Memory B cell (primary cell): Measurements from ENCODE around the gene MIOS.

Source experiments
- ATAC-seq: fragments of 150-1000 bp; cut with Tn5 transposase; 2 replicates; pipeline ENCODE4 v1.10.0; 2021; ENCODE audit warnings: low read depth, mild to moderate bottlenecking, moderate library complexity
- DNase-seq, 2 donors: peaks; one replicate each; pipeline ENCODE4 v3.0.0; 2022; ENCODE audit warnings: low spot score in 2 of 2
- H3K27ac Mint-ChIP-seq: one replicate; pipeline ENCODE4 v1.8.0; 2022; ENCODE audit warnings: mild to moderate bottlenecking, moderate library complexity, mixed read lengths
- H3K27me3 Mint-ChIP-seq: one replicate; pipeline ENCODE4 v1.8.0; 2022; ENCODE audit warnings: mixed read lengths
- H3K36me3 Mint-ChIP-seq: one replicate; pipeline ENCODE4 v1.8.0; 2022; ENCODE audit warnings: mild to moderate bottlenecking, mixed read lengths
- H3K4me1 Mint-ChIP-seq: one replicate; pipeline ENCODE4 v1.8.0; 2022; ENCODE audit warnings: mixed read lengths
- H3K4me3 Mint-ChIP-seq: one replicate; pipeline ENCODE4 v1.8.0; 2022; ENCODE audit warnings: mild to moderate bottlenecking, moderate library complexity, mixed read lengths
- H3K9me3 Mint-ChIP-seq: one replicate; pipeline ENCODE4 v1.8.0; 2022; ENCODE audit warnings: mixed read lengths

The MIOS gene

GRCh38 chr7:7583731-7584130 is 17.0 kb downstream of the MIOS start:
- ATAC-seq, result no peak
- peaks cover 10% of the 10 kb centered on the region for H3K36me3 Mint-ChIP-seq
- H3K4me3 Mint-ChIP-seq, result no peak overlapping the region
- peaks cover 3% of the 10 kb centered on the region for H3K4me1 Mint-ChIP-seq
- H3K27ac Mint-ChIP-seq, result no peak overlapping the region
- no peaks in the 10 kb centered on the region for H3K27me3 Mint-ChIP-seq
- no peaks in the 10 kb centered on the region for H3K9me3 Mint-ChIP-seq
- DNase-seq, result no peak

DNA sequence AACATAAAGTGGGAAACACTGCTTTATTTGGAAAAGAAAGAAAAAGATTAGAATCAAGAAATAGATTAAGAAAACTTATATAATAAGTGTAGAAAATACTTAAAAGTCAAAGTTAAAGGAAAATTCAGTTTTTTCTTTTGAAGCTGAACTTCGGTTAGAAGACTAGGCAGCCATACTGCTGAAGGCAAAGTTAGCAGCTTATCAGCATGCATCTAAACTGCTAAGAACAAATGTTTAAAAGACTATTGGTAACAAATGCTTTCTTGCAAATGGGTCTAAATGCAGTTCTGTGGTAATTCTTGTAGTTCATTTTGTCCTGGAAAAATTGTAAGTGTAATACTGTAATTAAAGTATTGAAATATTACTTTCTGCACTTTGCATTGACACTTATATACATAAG is 18.0 kb downstream of the MIOS start:
- no peak overlapping the region for H3K4me3 Mint-ChIP-seq
- H3K9me3 Mint-ChIP-seq, result no peaks in the 10 kb centered on the region
- peaks cover 11% of the 10 kb centered on the region for H3K36me3 Mint-ChIP-seq
- H3K4me1 Mint-ChIP-seq, result peaks cover 2% of the 10 kb centered on the region
- no peak for ATAC-seq
- H3K27me3 Mint-ChIP-seq, result no peaks in the 10 kb centered on the region
- no peak for DNase-seq
- no peak overlapping the region for H3K27ac Mint-ChIP-seq

- H3K9me3 Mint-ChIP-seq, result no peaks in the 10 kb centered on the region
- H3K27me3 Mint-ChIP-seq, result no peaks in the 10 kb centered on the region
- ATAC-seq (no peak), DNase-seq (no peak)
- no peak overlapping the region for H3K27ac Mint-ChIP-seq
- no peak overlapping the region for H3K4me3 Mint-ChIP-seq
- H3K36me3 Mint-ChIP-seq, result peaks cover 15% of the 10 kb centered on the region
- peaks cover 2% of the 10 kb centered on the region for H3K4me1 Mint-ChIP-seq
Measured at GRCh38 chr7:7585241-7585928, 18.7 kb downstream of the MIOS start.

GRCh38 chr7:7595451-7595850 is 28.8 kb downstream of the MIOS start:
- ATAC-seq, result peak; percentile 56
- Mint-ChIP-seq H3K27me3 (no peaks in the 10 kb centered on the region), H3K27ac (no peak overlapping the region), H3K4me3 (no peak overlapping the region), H3K36me3 (peaks cover 24% of the 10 kb centered on the region), H3K4me1 (peaks cover 2% of the 10 kb centered on the region), H3K9me3 (no peaks in the 10 kb centered on the region)
- DNase-seq, result peak in 1 of 2 donors; percentile 28

GRCh38 chr7:7596176-7596575 is 29.5 kb downstream of the MIOS start:
- H3K27me3 Mint-ChIP-seq, result no peaks in the 10 kb centered on the region
- no peaks in the 10 kb centered on the region for H3K9me3 Mint-ChIP-seq
- ATAC-seq, result no peak
- no peak for DNase-seq
- no peak overlapping the region for H3K4me3 Mint-ChIP-seq
- H3K4me1 Mint-ChIP-seq, result no peaks in the 10 kb centered on the region
- peaks cover 23% of the 10 kb centered on the region for H3K36me3 Mint-ChIP-seq
- H3K27ac Mint-ChIP-seq, result no peak overlapping the region

DNA sequence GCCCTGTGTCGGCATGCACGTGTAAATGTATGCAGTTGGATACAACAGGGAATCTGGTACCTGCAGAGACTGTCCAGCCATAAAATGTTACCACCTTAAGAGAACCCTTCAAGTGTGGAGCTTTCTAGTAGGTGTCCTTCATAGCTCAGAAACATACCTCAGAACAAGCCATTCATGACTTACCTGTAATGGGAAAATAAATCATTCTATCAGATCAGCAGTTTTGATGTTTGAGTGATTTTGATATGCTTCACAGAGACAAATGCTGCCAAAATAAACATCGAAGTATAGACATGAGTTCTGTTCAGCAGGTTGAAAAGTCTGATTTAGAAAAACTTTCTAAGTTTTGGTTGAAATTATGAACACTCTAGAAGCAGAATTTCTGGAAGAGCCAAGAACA is 40.3 kb downstream of the MIOS start:
- H3K27me3 Mint-ChIP-seq, result no peaks in the 10 kb centered on the region
- no peak overlapping the region for H3K4me3 Mint-ChIP-seq
- H3K4me1 Mint-ChIP-seq, result no peaks in the 10 kb centered on the region
- DNase-seq, result no peak
- H3K9me3 Mint-ChIP-seq, result no peaks in the 10 kb centered on the region
- no peak overlapping the region for H3K27ac Mint-ChIP-seq
- ATAC-seq, result no peak
- peaks cover 3% of the 10 kb centered on the region for H3K36me3 Mint-ChIP-seq

GRCh38 chr7:7609330-7609729 is 42.6 kb downstream of the MIOS start:
- peaks cover 3% of the 10 kb centered on the region for H3K36me3 Mint-ChIP-seq
- DNase-seq, result no peak
- H3K4me1 Mint-ChIP-seq, result no peaks in the 10 kb centered on the region
- H3K27me3 Mint-ChIP-seq, result no peaks in the 10 kb centered on the region
- H3K4me3 Mint-ChIP-seq, result no peak overlapping the region
- no peak overlapping the region for H3K27ac Mint-ChIP-seq
- no peak for ATAC-seq
- H3K9me3 Mint-ChIP-seq, result no peaks in the 10 kb centered on the region

DNA sequence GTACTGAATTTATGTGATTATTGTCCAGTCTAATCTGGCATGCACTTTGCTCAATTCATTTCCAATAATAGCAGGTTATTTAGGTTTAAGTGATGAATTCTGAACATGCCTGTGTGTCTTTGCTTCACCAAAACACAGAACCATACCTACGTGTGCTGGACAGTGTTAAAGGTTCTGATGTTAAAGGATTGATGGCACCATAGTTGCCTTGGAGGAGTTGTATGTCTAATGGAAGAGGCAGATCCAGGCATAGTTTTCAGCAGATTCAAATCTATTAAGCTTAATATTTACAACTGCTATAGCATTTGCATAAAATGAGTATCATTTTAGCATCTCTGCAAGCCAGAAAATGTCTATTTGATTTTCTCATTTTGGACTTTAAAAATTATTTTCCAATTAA is 45.8 kb downstream of the MIOS start:
- Mint-ChIP-seq H3K4me3 (no peak overlapping the region), H3K9me3 (no peaks in the 10 kb centered on the region), H3K4me1 (no peaks in the 10 kb centered on the region), H3K36me3 (peaks cover 3% of the 10 kb centered on the region), H3K27ac (no peak overlapping the region), H3K27me3 (no peaks in the 10 kb centered on the region)
- no peak for ATAC-seq
- DNase-seq, result no peak

DNA sequence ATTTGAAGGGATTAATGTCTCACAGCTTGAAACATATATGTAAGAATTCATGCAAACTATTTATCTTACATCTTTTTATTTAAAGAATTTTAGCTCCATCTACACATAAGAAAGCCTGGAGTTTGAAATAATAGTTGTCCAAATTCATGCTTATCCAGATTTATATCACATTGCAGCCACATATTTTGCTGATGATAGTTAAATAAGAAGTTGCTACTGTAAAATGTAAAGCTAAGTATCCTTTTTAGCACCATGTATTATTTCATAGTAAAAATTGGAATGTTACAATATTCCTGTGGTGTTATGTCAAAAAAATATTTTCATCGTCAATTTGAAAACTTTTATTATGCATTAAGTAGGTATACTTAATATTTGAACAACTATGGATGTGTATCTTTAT is 46.5 kb downstream of the MIOS start:
- Mint-ChIP-seq H3K9me3 (no peaks in the 10 kb centered on the region), H3K27me3 (no peaks in the 10 kb centered on the region), H3K4me1 (no peaks in the 10 kb centered on the region), H3K4me3 (no peak overlapping the region), H3K27ac (no peak overlapping the region), H3K36me3 (no peaks in the 10 kb centered on the region)
- DNase-seq (no peak), ATAC-seq (no peak)

DNA sequence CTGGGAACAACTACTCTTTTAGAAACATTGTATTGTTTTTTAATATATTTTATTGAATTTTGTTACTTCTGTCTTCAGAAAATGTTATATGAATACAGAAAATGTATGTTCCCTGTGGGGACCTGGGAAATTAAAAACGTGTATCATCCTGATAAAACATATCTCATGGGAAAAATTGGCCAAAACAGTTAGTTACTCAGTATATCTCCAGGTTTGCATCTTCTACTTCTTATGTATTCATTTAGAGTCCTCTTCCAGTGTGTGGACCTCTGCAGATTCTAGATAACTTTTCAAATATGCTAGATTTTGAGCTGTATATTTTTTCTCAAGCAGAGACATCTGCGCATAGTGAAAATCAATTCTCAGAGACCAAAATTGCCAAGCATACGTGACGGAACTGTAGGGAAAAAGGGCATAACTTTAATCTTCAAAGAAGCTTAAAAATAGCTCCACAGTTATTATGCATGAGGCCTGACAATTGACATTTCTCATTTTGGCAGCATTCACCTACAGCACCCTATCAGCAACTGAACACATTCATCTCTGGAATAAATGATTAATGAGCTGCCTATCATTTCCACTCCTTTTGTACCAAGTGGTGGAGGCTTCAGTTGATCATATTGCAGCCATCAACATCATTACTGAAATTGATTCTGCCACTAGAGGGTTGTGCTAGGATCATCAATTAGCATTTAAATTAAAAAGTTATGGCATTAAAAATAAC is 47.5 kb downstream of the MIOS start:
- H3K4me1 Mint-ChIP-seq, result no peaks in the 10 kb centered on the region
- no peaks in the 10 kb centered on the region for H3K9me3 Mint-ChIP-seq
- DNase-seq (no peak), ATAC-seq (no peak)
- H3K4me3 Mint-ChIP-seq, result no peak overlapping the region
- no peaks in the 10 kb centered on the region for H3K36me3 Mint-ChIP-seq
- H3K27ac Mint-ChIP-seq, result peak overlapping the region; percentile 72
- no peaks in the 10 kb centered on the region for H3K27me3 Mint-ChIP-seq

DNA sequence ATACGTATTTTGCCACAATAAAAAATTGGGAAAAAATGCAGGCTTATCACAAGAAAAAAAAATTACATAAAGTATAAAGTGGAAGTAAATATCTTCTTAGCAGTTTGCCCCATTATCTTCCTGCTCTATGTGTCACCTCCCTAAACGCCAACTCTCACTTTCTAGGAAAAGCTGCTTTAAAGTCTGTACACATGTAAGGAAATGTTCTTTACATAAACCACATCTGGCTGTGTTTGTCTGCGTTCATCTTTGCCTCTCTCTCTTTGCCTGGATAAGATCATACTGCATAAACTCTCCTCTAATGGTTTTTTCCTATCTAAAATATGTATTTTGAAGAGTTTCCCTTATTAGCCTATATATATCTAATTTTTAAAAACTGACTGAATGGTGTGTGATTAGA is 50.9 kb downstream of the MIOS start:
- no peak for ATAC-seq
- Mint-ChIP-seq H3K36me3 (no peaks in the 10 kb centered on the region), H3K4me3 (no peak overlapping the region), H3K4me1 (no peaks in the 10 kb centered on the region), H3K27me3 (no peaks in the 10 kb centered on the region), H3K9me3 (no peaks in the 10 kb centered on the region), H3K27ac (no peak overlapping the region)
- DNase-seq, result no peak

- Mint-ChIP-seq H3K27ac (no peak overlapping the region), H3K27me3 (no peaks in the 10 kb centered on the region), H3K36me3 (no peaks in the 10 kb centered on the region), H3K4me1 (no peaks in the 10 kb centered on the region), H3K4me3 (no peak overlapping the region), H3K9me3 (no peaks in the 10 kb centered on the region)
- DNase-seq (no peak), ATAC-seq (no peak)
Measured at GRCh38 chr7:7618410-7618809, 51.7 kb downstream of the MIOS start.

GRCh38 chr7:7620236-7620635 is 53.6 kb downstream of the MIOS start:
- Mint-ChIP-seq H3K27ac (no peak overlapping the region), H3K27me3 (no peaks in the 10 kb centered on the region), H3K4me3 (no peak overlapping the region), H3K4me1 (no peaks in the 10 kb centered on the region), H3K9me3 (no peaks in the 10 kb centered on the region), H3K36me3 (no peaks in the 10 kb centered on the region)
- no peak for ATAC-seq
- no peak for DNase-seq

DNA sequence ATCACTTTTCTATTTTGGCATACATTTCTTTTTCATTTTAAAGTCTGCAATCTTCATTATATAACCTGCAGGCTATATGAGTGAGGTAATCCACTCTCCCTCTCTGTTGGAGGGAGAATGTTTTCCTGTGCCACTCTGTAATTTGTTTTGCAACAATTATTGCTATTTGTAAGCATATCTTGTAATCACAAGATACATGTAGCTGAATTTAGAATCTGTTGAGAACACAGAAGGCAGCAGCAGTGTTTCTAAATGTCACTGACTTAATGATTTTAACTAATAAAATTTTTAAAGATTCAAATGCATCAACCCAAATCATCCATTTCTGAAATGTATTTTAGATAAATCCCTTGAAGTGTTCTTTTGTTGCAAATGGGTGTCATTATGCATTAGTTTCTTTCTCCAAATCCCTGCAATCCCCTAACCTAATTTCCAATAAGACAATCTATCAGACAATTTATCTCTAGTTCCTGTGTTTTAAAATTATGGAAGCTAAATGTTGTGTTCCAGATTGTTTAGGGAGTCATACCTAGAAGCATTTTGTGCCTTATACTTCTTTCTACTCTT is 54.0 kb downstream of the MIOS start:
- no peak overlapping the region for H3K27ac Mint-ChIP-seq
- H3K36me3 Mint-ChIP-seq, result peaks cover under 1% of the 10 kb centered on the region
- DNase-seq (no peak), ATAC-seq (no peak)
- no peak overlapping the region for H3K4me3 Mint-ChIP-seq
- no peaks in the 10 kb centered on the region for H3K4me1 Mint-ChIP-seq
- peaks cover under 1% of the 10 kb centered on the region for H3K9me3 Mint-ChIP-seq
- H3K27me3 Mint-ChIP-seq, result no peaks in the 10 kb centered on the region

- H3K9me3 Mint-ChIP-seq, result peaks cover 8% of the 10 kb centered on the region
- H3K4me1 Mint-ChIP-seq, result no peaks in the 10 kb centered on the region
- no peak overlapping the region for H3K4me3 Mint-ChIP-seq
- H3K27me3 Mint-ChIP-seq, result no peaks in the 10 kb centered on the region
- ATAC-seq, result no peak
- DNase-seq, result no peak
- H3K27ac Mint-ChIP-seq, result no peak overlapping the region
- H3K36me3 Mint-ChIP-seq, result peaks cover 8% of the 10 kb centered on the region
Measured at GRCh38 chr7:7628476-7628875, 61.8 kb downstream of the MIOS start.
